T-helper 17 cell (primary cell): Measurements from ENCODE around the gene DPP10. TPM values are rescaled to one million over a fixed set of nuclear protein-coding genes. Genes with fewer than 3 reads are reported as not detected.

Experiments
- ATAC-seq: fragments of 150-1000 bp; cut with Tn5 transposase; 2 replicates; pipeline ENCODE4 v1.10.0; 2021; ENCODE audit warnings: mild to moderate bottlenecking, moderate library complexity
- DNase-seq, 3 donors: peaks; one replicate each; pipeline versions ENCODE4 v3.0.0 to v3.0.0-alpha.2; 2020 to 2021
- H3K9me3 ChIP-seq: one replicate; pipeline ENCODE4 v1.7.0; 2013; ENCODE audit warnings: low read length, mild to moderate bottlenecking; ENCODE audit not compliant: control insufficient read depth, poor library complexity, severe bottlenecking
- H3K27ac Mint-ChIP-seq: one replicate; pipeline ENCODE4 v1.8.0; 2022; ENCODE audit warnings: mild to moderate bottlenecking, moderate library complexity, mixed read lengths
- H3K27me3 Mint-ChIP-seq: one replicate; pipeline ENCODE4 v1.8.0; 2022; ENCODE audit warnings: mixed read lengths
- H3K36me3 Mint-ChIP-seq: one replicate; pipeline ENCODE4 v1.8.0; 2022; ENCODE audit warnings: low read depth, mixed read lengths
- H3K4me1 Mint-ChIP-seq: one replicate; pipeline ENCODE4 v1.8.0; 2022; ENCODE audit warnings: mild to moderate bottlenecking, mixed read lengths
- H3K4me3 Mint-ChIP-seq: one replicate; pipeline ENCODE4 v1.8.0; 2022; ENCODE audit warnings: mild to moderate bottlenecking, moderate library complexity, mixed read lengths
- total RNA-seq, 4 donors: library from RNA in 2 of 4; stranded (reverse) in 2 of 4; gene quantifications; one replicate each; pipeline ENCODE4 v1.2.3 and lab custom pipeline; 2022 to 2026

The DPP10 gene
- total RNA-seq, 2 donors from 2014 or later: not detected

DNA sequence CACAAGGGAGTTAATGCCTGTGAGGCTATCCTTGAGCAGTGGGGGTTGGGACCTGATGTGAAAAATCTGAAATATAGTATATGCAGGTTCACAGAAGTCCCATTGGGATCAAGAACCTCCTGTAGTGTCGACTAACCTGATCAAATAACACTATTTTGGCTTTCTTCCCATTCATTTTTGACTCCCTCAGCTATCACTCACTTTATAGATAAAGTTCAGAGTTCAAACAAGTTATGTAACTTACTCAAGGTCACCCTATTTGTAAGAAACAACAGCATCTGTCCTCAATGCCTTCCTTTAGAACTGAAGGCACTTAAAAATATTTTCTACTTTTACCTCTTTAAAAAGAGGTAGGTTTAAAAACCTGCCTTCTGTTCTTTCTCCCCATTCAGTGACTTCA is 341.6 kb downstream of the DPP10 start:
- Mint-ChIP-seq H3K4me3 (no peak overlapping the region), H3K27ac (no peak overlapping the region), H3K27me3 (peaks cover 4% of the 10 kb centered on the region), H3K36me3 (no peaks in the 10 kb centered on the region), H3K4me1 (no peaks in the 10 kb centered on the region)
- no peak for ATAC-seq
- H3K9me3 ChIP-seq: no peaks in the 10 kb centered on the region
- no peak for DNase-seq

DNA sequence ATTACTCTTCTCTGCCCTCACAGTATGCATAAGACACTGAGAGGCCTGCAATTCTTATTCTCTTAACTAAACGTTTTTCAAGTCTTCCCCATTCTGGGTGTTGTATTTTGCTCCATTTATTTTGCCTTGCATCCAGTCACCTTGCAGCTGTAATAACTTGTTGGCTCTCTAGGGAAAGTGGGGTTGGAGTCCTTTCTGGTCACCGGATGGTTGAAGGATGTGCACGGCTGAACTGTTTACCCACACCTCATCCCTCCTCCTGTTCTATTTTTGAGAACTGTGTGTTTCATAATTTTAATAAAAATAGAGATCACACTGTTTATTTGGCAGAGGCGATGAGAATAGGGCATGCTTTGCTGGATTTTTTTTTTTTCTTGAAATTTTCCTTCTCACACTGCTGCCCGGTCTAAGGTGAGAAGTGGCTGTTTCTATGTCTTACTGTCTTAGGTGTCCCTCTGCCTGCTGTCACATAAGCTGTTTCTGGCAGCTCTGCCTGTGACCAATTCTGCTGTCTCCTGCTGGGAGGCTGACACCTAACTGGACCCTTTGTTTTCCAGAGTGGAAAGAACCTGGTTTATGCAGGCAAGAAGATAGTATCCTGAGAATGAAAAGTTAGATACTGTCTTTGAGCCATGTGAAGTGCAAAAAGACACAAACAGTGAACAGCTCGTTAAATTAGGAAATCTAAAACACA is 342.6 kb downstream of the DPP10 start:
- H3K9me3 ChIP-seq: no peaks in the 10 kb centered on the region
- H3K27ac Mint-ChIP-seq: no peak overlapping the region
- no peak overlapping the region for H3K4me3 Mint-ChIP-seq
- ATAC-seq (no peak), DNase-seq (no peak)
- H3K36me3 Mint-ChIP-seq: no peaks in the 10 kb centered on the region
- H3K27me3 Mint-ChIP-seq: no peaks in the 10 kb centered on the region
- no peaks in the 10 kb centered on the region for H3K4me1 Mint-ChIP-seq

DNA sequence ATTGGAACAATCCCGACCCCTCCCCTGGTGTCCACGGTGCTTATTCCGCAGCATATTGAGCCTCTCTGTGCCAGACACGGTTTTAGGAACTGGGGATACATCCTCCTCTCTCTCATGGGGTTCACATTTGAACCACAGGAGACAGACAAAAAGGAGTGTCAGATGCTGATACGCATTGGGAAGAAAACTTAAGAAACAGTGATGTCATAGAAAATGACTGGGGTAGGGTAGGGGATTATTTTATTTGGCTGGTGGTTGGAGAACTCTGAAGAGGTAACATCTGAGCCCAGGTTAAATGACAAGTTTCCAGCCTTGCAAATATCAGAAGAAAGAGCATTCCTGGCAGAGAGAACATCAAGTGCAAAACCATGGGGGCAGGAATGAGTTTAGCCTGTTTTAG is 344.5 kb downstream of the DPP10 start:
- no peaks in the 10 kb centered on the region for H3K9me3 ChIP-seq
- Mint-ChIP-seq H3K4me3 (no peak overlapping the region), H3K27me3 (no peaks in the 10 kb centered on the region), H3K27ac (no peak overlapping the region), H3K36me3 (no peaks in the 10 kb centered on the region), H3K4me1 (no peaks in the 10 kb centered on the region)
- no peak for DNase-seq
- ATAC-seq: no peak

DNA sequence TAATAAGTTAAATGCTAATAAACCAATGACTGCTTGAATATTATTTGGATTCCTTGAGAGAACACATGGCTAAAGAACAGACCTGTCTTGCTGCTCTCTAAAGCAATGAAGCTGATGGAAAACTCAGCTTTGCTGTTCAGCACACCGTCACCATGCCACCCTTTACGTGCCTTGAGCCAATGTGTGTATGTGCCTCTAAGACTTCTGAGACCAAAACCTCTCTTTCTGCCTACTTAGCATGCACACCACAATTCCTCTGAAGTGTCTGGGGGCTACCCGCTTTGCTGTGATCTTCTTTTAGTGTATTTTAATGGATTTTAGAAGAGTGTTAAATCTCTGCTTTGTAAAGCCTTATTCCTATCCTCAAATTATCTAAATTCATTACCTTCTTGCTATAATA is 345.0 kb downstream of the DPP10 start:
- DNase-seq: no peak
- Mint-ChIP-seq H3K27ac (no peak overlapping the region), H3K4me3 (no peak overlapping the region), H3K4me1 (no peaks in the 10 kb centered on the region), H3K27me3 (no peaks in the 10 kb centered on the region), H3K36me3 (no peaks in the 10 kb centered on the region)
- H3K9me3 ChIP-seq: no peaks in the 10 kb centered on the region
- ATAC-seq: no peak

DNA sequence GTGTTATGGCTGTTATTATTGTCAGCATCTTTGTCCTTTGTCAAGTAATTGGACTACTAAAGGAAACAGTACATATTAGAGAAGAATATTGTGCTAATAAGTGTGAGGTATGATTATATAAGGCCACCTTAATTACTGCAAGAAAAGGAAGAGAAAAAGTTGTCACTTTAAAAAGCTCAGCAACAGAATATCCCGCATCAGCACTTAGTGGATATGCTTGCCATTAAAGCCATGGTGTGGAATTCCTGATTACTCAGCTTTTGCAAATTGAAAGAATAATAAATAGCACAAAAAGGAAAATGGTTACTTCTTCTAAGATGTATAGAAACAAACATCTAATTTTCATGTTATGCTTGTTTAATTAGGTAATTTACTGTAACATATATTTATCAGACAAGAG is 347.5 kb downstream of the DPP10 start:
- H3K4me1 Mint-ChIP-seq: no peaks in the 10 kb centered on the region
- no peak overlapping the region for H3K4me3 Mint-ChIP-seq
- no peaks in the 10 kb centered on the region for H3K27me3 Mint-ChIP-seq
- H3K27ac Mint-ChIP-seq: no peak overlapping the region
- H3K36me3 Mint-ChIP-seq: no peaks in the 10 kb centered on the region
- no peaks in the 10 kb centered on the region for H3K9me3 ChIP-seq
- no peak for DNase-seq
- ATAC-seq: no peak

DNA sequence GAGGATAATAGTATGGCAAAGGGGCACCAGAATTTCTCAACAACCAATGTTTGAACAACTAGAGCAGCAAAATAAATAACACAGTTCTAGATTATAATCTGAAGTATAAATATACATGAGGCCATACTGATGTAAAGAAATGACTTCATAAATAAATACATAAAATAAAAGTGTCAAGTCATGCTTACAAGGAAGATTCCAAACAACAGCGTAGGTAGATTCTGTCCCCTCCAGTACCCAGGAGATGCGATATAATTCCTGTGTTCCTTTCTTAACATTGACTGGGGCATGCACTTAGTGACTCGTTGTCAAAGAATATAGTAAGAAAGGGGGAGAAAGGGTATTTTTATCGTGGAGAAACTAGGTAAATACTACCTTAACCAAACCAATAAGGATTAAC is 355.1 kb downstream of the DPP10 start:
- H3K36me3 Mint-ChIP-seq: no peaks in the 10 kb centered on the region
- DNase-seq: no peak
- no peaks in the 10 kb centered on the region for H3K4me1 Mint-ChIP-seq
- H3K27me3 Mint-ChIP-seq: no peaks in the 10 kb centered on the region
- no peak for ATAC-seq
- H3K9me3 ChIP-seq: no peaks in the 10 kb centered on the region
- no peak overlapping the region for H3K27ac Mint-ChIP-seq
- no peak overlapping the region for H3K4me3 Mint-ChIP-seq

DNA sequence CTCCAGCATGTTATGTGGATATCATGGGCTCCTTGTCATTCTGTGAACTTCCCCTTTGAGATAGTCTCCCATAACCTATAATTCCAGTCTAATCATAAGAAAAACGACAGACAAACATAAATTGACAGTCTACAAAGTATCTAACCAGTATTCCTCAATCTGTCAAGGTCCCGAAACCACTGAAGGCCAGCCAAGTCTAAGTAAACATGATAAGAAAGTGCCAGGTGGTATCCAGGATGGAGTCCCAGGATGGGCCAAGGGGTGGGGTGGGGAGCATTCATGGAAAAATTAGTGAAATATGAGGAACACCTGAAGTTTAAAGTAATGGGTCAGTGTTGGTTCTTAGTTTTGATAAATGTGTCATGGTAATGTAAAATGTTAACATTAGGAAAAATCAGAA is 355.5 kb downstream of the DPP10 start:
- H3K9me3 ChIP-seq: no peaks in the 10 kb centered on the region
- Mint-ChIP-seq H3K36me3 (no peaks in the 10 kb centered on the region), H3K4me1 (no peaks in the 10 kb centered on the region), H3K27me3 (no peaks in the 10 kb centered on the region), H3K4me3 (no peak overlapping the region), H3K27ac (no peak overlapping the region)
- DNase-seq (no peak), ATAC-seq (no peak)

DNA sequence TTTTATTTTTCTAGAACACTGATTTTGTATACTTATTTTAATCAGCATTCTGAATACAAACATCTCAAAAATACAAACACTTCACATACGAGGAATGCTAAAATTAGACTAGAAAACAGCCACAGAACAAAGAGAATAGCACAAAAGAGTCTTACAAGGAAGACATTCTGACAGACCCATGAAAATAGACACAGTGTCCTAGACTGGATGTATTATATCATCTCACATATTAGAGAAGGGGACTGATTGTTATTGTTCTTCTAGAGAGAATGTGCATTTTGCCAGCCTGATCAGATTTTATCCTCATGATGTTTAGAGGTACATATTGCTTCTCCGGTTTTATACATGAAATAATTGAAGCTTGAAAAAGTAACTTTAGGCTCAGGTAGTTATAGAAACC is 357.9 kb downstream of the DPP10 start:
- H3K4me3 Mint-ChIP-seq: no peak overlapping the region
- no peaks in the 10 kb centered on the region for H3K27me3 Mint-ChIP-seq
- H3K4me1 Mint-ChIP-seq: no peaks in the 10 kb centered on the region
- DNase-seq: no peak
- ATAC-seq: no peak
- H3K36me3 Mint-ChIP-seq: no peaks in the 10 kb centered on the region
- H3K27ac Mint-ChIP-seq: no peak overlapping the region
- no peaks in the 10 kb centered on the region for H3K9me3 ChIP-seq

DNA sequence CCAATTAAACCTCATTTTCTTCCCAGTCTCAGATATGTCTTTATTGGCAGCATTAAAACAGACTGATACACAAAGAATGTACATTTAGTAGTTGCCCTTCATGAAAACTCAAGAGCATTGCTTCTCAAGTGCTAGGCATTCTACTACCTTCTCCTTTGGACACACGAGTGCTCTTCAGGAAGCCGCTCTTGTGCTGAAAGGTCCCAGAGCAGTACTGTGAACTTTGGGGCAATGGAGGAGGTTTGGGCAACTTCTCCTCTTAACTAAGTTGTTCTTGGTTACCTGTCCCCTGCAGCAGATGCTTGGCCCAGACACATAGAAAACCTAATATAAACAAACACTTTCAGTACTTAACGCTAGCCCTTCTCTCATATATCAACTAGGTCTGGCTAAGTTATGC is 362.8 kb downstream of the DPP10 start:
- ATAC-seq (no peak), DNase-seq (no peak)
- no peaks in the 10 kb centered on the region for H3K36me3 Mint-ChIP-seq
- no peaks in the 10 kb centered on the region for H3K27me3 Mint-ChIP-seq
- no peaks in the 10 kb centered on the region for H3K9me3 ChIP-seq
- H3K4me3 Mint-ChIP-seq: no peak overlapping the region
- no peak overlapping the region for H3K27ac Mint-ChIP-seq
- H3K4me1 Mint-ChIP-seq: no peaks in the 10 kb centered on the region

DNA sequence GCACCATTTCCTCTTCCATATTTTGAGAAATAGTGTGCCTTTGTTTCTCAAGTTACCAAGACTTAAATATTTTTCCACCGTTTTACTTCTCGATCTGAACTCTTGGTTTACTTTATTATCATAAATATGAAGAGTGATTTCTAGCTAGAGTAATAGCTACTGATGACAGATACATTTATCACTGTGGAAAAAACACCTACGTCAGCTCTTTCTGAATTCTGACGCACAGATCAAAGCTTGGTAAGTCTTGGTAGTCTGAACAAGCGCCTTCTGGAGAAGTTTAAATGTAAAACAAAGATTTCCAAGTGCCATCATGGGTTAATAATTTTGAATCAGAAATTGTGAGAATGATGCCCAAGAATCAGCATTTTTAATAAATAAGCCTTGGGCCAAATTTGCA is 367.7 kb downstream of the DPP10 start:
- Mint-ChIP-seq H3K4me1 (no peaks in the 10 kb centered on the region), H3K27ac (no peak overlapping the region), H3K4me3 (no peak overlapping the region), H3K27me3 (no peaks in the 10 kb centered on the region), H3K36me3 (no peaks in the 10 kb centered on the region)
- DNase-seq: no peak
- no peaks in the 10 kb centered on the region for H3K9me3 ChIP-seq
- no peak for ATAC-seq

DNA sequence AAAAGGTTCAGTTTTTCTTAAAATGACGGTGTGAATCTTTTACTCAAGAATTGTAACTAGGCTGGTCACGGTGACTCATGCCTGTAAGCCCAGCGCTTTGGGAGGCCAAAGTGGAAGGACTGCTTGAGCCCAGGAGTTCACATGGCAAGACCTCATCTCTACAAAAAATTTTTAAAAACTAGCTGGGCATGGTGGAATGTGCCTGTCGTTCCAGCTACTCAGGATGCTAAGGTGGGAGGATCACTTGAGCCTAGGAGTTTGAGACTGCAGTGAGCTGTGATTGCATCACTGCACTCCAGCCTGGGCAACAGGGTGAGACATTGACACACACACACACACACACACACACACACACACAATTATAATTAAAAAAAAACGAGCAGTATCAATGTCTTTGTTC is 369.8 kb downstream of the DPP10 start:
- Mint-ChIP-seq H3K4me3 (no peak overlapping the region), H3K27ac (no peak overlapping the region), H3K27me3 (no peaks in the 10 kb centered on the region), H3K4me1 (no peaks in the 10 kb centered on the region), H3K36me3 (no peaks in the 10 kb centered on the region)
- ATAC-seq (no peak), DNase-seq (no peak)
- no peaks in the 10 kb centered on the region for H3K9me3 ChIP-seq

DNA sequence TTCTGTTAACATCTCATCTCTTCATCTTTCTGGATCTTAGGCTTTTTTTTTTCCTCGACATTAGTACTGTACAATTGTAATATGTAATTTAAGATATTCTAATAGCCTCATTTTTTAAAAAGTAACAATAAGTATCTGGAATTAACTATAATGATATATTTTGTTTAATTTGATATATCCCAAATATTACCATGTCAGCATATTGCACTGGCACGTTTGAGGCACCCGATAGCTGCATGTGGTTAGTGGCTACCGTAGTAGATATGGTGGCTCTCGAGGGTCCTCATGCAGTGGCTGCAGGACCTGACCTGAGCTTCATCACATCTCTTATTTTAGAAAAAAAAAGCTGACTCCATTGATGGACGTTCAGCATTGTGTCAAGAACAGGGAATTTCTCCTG is 371.9 kb downstream of the DPP10 start:
- H3K36me3 Mint-ChIP-seq: no peaks in the 10 kb centered on the region
- ATAC-seq (no peak), DNase-seq (no peak)
- H3K4me1 Mint-ChIP-seq: no peaks in the 10 kb centered on the region
- H3K27me3 Mint-ChIP-seq: no peaks in the 10 kb centered on the region
- H3K9me3 ChIP-seq: no peaks in the 10 kb centered on the region
- H3K4me3 Mint-ChIP-seq: no peak overlapping the region
- H3K27ac Mint-ChIP-seq: no peak overlapping the region

DNA sequence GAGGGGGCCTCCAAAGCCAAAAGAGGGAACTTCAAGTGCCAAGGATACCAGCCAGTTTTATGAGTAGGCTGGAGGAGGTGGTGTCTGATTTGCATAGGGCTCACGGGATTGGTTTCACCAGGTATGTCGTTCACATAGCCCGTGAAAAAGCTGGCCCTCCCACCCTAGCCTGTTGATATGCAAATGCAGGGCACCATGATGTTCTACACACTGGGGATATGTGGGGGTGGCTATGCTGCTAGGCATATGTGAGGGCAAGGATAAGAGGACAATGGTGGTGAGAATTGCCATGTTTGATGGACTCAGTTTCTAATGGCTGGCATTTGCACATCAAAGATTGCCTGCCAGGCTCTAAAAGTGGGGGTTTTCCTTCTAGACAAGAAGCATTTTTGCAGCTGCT is 378.6 kb downstream of the DPP10 start:
- Mint-ChIP-seq H3K36me3 (no peaks in the 10 kb centered on the region), H3K27me3 (no peaks in the 10 kb centered on the region), H3K4me1 (no peaks in the 10 kb centered on the region), H3K27ac (no peak overlapping the region), H3K4me3 (no peak overlapping the region)
- ATAC-seq (no peak), DNase-seq (no peak)
- H3K9me3 ChIP-seq: no peaks in the 10 kb centered on the region

DNA sequence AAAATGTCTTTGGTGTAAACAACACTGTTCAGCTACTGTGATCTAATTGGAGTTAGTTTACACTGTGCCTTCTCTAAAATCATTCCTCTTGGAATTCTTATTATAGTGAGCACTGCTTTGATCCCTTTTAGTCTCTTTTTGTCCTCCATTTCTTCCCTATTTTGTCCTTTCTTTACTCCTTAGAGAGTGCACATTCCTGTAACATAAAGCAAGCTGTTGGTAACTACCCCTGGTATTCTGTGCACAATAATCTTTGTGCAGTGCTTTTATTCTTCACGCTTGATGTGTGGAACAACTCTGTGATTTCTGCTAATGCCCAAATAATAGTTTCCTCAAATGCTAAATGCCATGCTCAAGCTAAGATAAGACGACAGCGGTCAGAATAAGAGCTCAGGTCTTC is 401.5 kb downstream of the DPP10 start:
- H3K27me3 Mint-ChIP-seq: no peaks in the 10 kb centered on the region
- H3K9me3 ChIP-seq: no peaks in the 10 kb centered on the region
- no peak overlapping the region for H3K27ac Mint-ChIP-seq
- H3K36me3 Mint-ChIP-seq: no peaks in the 10 kb centered on the region
- no peak overlapping the region for H3K4me3 Mint-ChIP-seq
- no peak for DNase-seq
- no peak for ATAC-seq
- H3K4me1 Mint-ChIP-seq: no peaks in the 10 kb centered on the region
